ENCODE results near the gene ENOX1.

Gene ENOX1

DNA sequence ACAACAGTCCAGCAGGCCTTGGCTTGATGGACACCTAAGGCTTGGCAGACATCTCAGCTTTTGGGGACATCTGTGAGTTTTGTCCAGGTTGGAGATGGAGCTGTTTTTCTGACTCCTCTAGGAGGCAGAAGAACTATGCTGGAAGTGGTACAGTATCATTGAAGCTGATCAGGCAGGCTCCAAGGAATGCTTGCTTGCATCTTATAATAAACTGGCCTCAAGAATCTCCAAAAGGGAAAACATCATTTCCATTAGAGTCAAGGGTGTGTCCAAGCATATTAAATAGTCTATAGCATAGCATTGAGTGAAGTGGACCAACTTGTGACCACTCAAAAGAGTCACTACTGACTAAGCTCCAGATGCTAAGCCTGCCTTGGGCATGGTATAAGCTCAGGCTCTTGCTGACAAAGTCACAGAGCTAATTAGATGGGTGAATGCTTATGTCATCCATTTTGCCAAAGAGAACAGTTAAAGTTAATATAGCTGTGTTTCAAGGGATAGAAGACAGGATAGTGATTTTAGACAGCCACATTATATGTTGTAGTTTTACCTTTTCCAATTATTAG is 547.4 kb downstream of the ENOX1 start (continued):
- TF ChIP-seq ARNTL (CRISPR knock-in tag; IDR thresholded peaks at IDR 0.05; ENCODE audit: borderline replicate concordance, low read depth) = no peak
- no peak for TF ChIP-seq CSDC2 (CRISPR knock-in tag; IDR thresholded peaks at IDR 0.05)
- no peak for TF ChIP-seq ZFP3 (CRISPR knock-in tag; IDR thresholded peaks at IDR 0.05)
- TF ChIP-seq ISL1 (CRISPR knock-in tag; IDR thresholded peaks at IDR 0.05) = no peak

DNA sequence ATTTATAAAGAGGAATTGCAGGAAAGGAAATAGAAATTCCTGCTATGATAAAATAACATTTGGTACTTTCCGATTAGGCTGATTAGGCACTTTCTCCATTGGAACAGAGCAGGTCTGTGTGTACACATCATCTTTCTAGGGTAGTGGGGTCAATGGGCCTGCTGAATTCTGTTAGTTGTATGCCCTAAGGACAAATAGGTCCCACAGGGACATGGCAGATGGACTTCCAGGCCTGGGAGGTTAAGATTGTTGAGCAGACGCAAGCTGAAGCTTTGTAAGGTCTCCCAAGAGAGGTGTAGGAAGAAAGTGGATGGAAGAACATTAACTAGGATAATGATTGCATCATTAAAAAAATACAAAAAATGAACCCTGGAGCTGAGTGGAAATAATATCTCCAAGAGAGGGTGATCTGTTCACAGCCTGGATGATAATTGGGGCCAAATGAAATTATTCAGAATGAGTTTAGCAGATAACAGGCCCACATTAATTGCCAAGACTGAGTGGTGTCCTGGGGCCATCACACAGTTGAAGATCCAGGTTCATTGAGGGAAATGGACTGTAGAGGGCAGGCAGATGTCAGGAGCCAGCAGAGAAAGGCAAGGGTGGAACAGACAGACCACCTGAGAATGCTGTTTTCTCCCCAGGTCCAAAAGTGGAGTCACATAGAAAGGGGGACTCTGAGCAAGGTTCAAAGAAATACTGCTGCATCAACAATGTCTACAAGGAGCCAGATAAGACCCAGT is 548.3 kb downstream of the ENOX1 start:
- TF ChIP-seq ESRRG (CRISPR knock-in tag; IDR thresholded peaks at IDR 0.05) (no peak), SNAI2 (CRISPR knock-in tag; IDR thresholded peaks at IDR 0.05) (no peak), ZNF565 (CRISPR knock-in tag; conservative IDR thresholded peaks at IDR 0.05; ENCODE audit: low read depth) (no peak), ISL1 (CRISPR knock-in tag; IDR thresholded peaks at IDR 0.05) (no peak), TCF4 (CRISPR knock-in tag; IDR thresholded peaks at IDR 0.05; ENCODE audit: borderline replicate concordance) (no peak), PATZ1 (CRISPR knock-in tag; IDR thresholded peaks at IDR 0.05; ENCODE audit: borderline replicate concordance) (no peak), GLIS3 (CRISPR knock-in tag; IDR thresholded peaks at IDR 0.05) (no peak), ZFP30 (CRISPR knock-in tag; IDR thresholded peaks at IDR 0.05) (no peak), ZC3H10 (CRISPR knock-in tag; IDR thresholded peaks at IDR 0.05) (no peak), ZNF70 (CRISPR knock-in tag; IDR thresholded peaks at IDR 0.05) (no peak), TOX (CRISPR knock-in tag; IDR thresholded peaks at IDR 0.05; ENCODE audit: borderline replicate concordance) (no peak), CSDC2 (CRISPR knock-in tag; IDR thresholded peaks at IDR 0.05) (no peak), PPARA (CRISPR knock-in tag; IDR thresholded peaks at IDR 0.05; ENCODE audit: borderline replicate concordance) (no peak), ARNTL (CRISPR knock-in tag; IDR thresholded peaks at IDR 0.05; ENCODE audit: borderline replicate concordance, low read depth) (no peak), RARB (CRISPR knock-in tag; IDR thresholded peaks at IDR 0.05) (no peak)
- TF ChIP-seq, protein P1, sequence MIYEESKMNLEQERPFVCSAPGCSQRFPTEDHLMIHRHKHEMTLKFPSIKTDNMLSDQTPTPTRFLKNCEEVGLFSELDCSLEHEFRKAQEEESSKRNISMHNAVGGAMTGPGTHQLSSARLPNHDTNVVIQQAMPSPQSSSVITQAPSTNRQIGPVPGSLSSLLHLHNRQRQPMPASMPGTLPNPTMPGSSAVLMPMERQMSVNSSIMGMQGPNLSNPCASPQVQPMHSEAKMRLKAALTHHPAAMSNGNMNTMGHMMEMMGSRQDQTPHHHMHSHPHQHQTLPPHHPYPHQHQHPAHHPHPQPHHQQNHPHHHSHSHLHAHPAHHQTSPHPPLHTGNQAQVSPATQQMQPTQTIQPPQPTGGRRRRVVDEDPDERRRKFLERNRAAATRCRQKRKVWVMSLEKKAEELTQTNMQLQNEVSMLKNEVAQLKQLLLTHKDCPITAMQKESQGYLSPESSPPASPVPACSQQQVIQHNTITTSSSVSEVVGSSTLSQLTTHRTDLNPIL (CRISPR knock-in tag; IDR thresholded peaks at IDR 0.05; ENCODE audit: low read depth) = no peak
- TF ChIP-seq, protein P2, sequence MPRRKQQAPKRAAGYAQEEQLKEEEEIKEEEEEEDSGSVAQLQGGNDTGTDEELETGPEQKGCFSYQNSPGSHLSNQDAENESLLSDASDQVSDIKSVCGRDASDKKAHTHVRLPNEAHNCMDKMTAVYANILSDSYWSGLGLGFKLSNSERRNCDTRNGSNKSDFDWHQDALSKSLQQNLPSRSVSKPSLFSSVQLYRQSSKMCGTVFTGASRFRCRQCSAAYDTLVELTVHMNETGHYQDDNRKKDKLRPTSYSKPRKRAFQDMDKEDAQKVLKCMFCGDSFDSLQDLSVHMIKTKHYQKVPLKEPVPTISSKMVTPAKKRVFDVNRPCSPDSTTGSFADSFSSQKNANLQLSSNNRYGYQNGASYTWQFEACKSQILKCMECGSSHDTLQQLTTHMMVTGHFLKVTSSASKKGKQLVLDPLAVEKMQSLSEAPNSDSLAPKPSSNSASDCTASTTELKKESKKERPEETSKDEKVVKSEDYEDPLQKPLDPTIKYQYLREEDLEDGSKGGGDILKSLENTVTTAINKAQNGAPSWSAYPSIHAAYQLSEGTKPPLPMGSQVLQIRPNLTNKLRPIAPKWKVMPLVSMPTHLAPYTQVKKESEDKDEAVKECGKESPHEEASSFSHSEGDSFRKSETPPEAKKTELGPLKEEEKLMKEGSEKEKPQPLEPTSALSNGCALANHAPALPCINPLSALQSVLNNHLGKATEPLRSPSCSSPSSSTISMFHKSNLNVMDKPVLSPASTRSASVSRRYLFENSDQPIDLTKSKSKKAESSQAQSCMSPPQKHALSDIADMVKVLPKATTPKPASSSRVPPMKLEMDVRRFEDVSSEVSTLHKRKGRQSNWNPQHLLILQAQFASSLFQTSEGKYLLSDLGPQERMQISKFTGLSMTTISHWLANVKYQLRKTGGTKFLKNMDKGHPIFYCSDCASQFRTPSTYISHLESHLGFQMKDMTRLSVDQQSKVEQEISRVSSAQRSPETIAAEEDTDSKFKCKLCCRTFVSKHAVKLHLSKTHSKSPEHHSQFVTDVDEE (CRISPR knock-in tag; IDR thresholded peaks at IDR 0.05) = no peak
- ATAC-seq = no peak

DNA sequence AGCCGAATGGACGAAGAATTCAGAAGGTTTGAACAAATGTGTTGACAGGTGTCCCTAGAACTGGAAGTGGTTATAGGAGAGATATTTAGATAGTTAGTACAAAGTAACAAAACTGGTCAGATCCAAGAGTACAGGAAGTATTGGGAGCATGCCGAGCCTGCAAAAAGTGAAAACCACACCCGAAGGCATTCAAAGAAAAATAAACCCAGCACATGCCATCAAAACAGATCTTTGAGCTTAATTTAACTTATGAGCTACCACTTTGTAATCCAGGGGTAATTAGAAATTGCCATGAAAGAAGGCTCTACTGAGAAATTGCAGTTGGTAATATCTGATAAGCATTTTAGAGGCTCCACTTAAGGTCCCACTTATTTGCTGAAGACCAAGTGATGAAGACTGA is 549.2 kb downstream of the ENOX1 start:
- ATAC-seq = no peak
- TF ChIP-seq ZNF70 (CRISPR knock-in tag; IDR thresholded peaks at IDR 0.05) (no peak), ZFP3 (CRISPR knock-in tag; IDR thresholded peaks at IDR 0.05) (no peak), SNAI2 (CRISPR knock-in tag; IDR thresholded peaks at IDR 0.05) (no peak), TCF4 (CRISPR knock-in tag; IDR thresholded peaks at IDR 0.05; ENCODE audit: borderline replicate concordance) (no peak), ESRRG (CRISPR knock-in tag; IDR thresholded peaks at IDR 0.05) (no peak), PATZ1 (CRISPR knock-in tag; IDR thresholded peaks at IDR 0.05; ENCODE audit: borderline replicate concordance) (no peak), OSR1 (CRISPR knock-in tag; IDR thresholded peaks at IDR 0.05) (no peak), ZNF565 (CRISPR knock-in tag; conservative IDR thresholded peaks at IDR 0.05; ENCODE audit: low read depth) (no peak), ZC3H10 (CRISPR knock-in tag; IDR thresholded peaks at IDR 0.05) (no peak), PPARA (CRISPR knock-in tag; IDR thresholded peaks at IDR 0.05; ENCODE audit: borderline replicate concordance) (no peak), ARNTL (CRISPR knock-in tag; IDR thresholded peaks at IDR 0.05; ENCODE audit: borderline replicate concordance, low read depth) (no peak), CSRNP3 (CRISPR knock-in tag; IDR thresholded peaks at IDR 0.05) (no peak), BACH2 (CRISPR knock-in tag; IDR thresholded peaks at IDR 0.05; ENCODE audit: borderline replicate concordance) (no peak), ISL1 (CRISPR knock-in tag; IDR thresholded peaks at IDR 0.05) (no peak), CSDC2 (CRISPR knock-in tag; IDR thresholded peaks at IDR 0.05) (no peak), POU6F1 (CRISPR knock-in tag; IDR thresholded peaks at IDR 0.05; ENCODE audit: borderline replicate concordance, low read depth) (no peak), ZNF8 (CRISPR knock-in tag; IDR thresholded peaks at IDR 0.05) (no peak), TOX (CRISPR knock-in tag; IDR thresholded peaks at IDR 0.05; ENCODE audit: borderline replicate concordance) (no peak)
